Esophagus squamous epithelium (tissue), 4 donors: ENCODE results near the gene KRT8.

Experiments used
- POLR2A ChIP-seq, 4 donors: fragments of 450-650 bp; IDR thresholded peaks; one replicate each; pipeline ENCODE4 v1.6.1; 2017; ENCODE audit warnings: antibody characterized with exemption in 4 of 4, mild to moderate bottlenecking in 4 of 4, moderate library complexity in 3 of 4
- TF ChIP-seq, protein P1 (sequence below), 6 experiments: fragments of 450-650 bp in 4 of 6; fragments of 200-600 bp in 2 of 6; sonication (generic) in 2 of 6; IDR thresholded peaks; one replicate each; pipeline ENCODE4 v1.5.1; 2016 to 2019; ENCODE audit warnings: antibody characterized with exemption in 6 of 6, mild to moderate bottlenecking in 4 of 6, moderate library complexity in 4 of 6

DNA sequence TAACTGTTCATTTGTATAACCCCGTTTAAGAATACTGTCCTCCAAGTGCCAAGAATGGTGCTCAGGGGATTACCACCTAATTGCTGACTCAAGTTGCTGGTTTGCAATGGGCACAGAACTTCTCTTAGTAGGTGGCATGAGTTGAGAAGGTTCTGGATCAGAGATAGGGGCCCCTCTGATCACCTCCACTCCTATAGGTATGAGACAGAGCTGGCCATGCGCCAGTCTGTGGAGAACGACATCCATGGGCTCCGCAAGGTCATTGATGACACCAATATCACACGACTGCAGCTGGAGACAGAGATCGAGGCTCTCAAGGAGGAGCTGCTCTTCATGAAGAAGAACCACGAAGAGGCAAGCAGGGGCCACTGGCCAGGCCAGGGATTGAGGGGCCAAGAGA, 45.7 kb upstream of the KRT8 start:
- TF ChIP-seq, protein P1, sequence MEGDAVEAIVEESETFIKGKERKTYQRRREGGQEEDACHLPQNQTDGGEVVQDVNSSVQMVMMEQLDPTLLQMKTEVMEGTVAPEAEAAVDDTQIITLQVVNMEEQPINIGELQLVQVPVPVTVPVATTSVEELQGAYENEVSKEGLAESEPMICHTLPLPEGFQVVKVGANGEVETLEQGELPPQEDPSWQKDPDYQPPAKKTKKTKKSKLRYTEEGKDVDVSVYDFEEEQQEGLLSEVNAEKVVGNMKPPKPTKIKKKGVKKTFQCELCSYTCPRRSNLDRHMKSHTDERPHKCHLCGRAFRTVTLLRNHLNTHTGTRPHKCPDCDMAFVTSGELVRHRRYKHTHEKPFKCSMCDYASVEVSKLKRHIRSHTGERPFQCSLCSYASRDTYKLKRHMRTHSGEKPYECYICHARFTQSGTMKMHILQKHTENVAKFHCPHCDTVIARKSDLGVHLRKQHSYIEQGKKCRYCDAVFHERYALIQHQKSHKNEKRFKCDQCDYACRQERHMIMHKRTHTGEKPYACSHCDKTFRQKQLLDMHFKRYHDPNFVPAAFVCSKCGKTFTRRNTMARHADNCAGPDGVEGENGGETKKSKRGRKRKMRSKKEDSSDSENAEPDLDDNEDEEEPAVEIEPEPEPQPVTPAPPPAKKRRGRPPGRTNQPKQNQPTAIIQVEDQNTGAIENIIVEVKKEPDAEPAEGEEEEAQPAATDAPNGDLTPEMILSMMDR (IDR thresholded peaks at IDR 0.05): no peak
- TF ChIP-seq POLR2A (IDR thresholded peaks at IDR 0.05): no peak
